Inflammatory macrophage (primary cell): ENCODE data around the gene NELL1.
"Not testable (repeated sequence)": the region's sequence is repeated elsewhere in the genome, so short reads cannot be mapped to it uniquely, and the experiment has no call there.

ENCODE experiments used
- DNase-seq, 2 donors: peaks; one replicate each; pipeline ENCODE4 v3.0.0-alpha.2; 2020 to 2022

The NELL1 gene

GRCh38 chr11:21250196-21250595 lies 580.8 kb downstream of the NELL1 start:
- DNase-seq, result no peak

- no peak for DNase-seq
Measured at GRCh38 chr11:21254055-21254454, 584.7 kb downstream of the NELL1 start.

DNA sequence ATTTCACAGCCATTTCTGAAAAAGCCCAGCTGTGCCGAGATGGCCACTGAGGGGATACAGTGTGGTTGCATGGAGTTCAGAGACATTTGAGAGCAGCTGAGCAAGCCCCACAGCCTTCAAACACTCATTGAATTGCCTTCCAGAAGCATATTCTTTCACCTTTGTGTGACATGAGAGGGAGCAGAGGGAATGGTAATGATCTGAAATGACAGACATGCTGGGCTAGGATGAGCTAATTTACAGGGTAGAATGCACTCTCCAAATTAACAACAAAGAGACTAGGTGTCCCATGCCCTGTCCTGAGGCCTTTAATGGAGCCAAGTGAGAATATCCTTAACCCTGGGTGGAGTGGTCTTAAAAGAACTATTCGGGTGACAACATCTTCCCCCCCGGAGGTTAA lies 585.4 kb downstream of the NELL1 start:
- DNase-seq, result no peak

DNA sequence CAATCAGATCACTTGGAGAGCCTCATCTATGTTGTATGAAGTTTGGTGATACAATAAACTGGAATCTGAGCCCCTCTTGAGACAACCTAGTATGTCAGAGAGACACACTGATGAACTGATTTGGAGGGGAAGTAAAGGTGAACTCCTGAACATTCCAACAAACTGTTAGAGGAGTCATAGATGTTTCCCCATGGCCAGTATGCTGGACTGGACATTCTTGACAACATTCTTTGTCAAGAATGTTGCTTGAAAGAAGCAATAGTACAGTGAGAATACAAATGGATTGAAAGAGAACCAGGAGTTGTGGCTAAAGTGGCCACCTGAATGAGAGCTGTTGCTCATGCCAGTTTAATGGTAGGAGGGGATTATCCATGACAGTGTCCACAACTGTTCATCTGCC lies 588.1 kb downstream of the NELL1 start:
- DNase-seq, result no peak

DNA sequence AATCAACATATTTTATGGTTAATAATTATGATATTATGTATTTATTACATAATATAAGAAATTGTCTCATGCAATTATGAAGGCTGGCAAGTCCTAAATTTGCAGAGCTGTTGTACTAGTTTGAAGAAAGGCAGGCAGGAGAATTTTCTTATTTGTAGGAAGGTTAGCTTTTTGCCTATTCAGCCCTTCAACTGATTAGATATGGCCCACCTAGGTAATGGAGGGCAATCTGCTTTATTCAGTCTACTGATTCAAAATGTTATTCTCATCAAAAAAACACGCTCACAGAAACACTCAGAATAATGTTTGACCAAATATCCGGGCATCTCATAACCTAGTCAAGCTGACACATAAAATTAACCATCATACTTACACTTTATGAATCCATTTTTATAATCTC lies 589.0 kb downstream of the NELL1 start:
- DNase-seq, result no peak

GRCh38 chr11:21260101-21260500 lies 590.7 kb downstream of the NELL1 start:
- no peak for DNase-seq

- no peak for DNase-seq
Measured at GRCh38 chr11:21262992-21263391, 593.6 kb downstream of the NELL1 start.

DNA sequence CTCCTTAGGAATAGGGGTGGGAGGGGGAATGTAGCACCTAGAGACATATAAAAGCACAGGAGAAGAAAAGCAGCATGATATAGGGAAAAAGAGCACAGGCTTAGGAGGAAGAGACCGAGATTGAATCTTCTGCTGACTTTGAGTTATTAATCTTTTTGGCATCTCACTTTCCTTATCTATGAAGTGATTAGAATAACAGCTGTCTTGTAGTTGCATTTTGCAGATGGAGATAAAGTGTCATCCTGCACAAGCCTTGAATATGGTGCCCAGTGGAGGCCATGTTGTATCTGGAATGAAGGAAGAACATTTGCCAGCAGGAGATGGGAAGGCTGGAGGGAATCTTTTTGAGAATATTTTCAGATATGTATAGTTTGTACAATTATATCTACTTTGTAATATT lies 594.7 kb downstream of the NELL1 start:
- DNase-seq, result no peak

DNA sequence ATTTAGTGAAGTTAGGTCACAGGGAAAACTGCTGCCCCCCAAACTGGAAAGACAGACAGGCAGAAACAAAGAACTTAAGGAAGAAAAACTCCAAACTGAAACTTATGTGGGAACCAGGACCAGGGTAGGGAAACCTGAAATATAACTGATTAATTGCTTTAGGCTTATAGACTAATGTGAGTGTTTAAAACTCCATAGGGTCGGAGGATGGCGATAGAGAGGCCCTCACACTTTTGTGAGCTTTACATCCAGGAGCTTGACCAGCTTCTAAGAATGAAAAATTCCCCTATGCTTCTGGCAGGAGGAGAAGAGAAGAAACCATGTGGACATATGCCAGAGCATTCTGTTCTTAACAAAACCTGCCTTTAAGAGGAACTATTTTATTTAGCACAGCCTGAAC lies 598.6 kb downstream of the NELL1 start:
- no peak for DNase-seq

DNA sequence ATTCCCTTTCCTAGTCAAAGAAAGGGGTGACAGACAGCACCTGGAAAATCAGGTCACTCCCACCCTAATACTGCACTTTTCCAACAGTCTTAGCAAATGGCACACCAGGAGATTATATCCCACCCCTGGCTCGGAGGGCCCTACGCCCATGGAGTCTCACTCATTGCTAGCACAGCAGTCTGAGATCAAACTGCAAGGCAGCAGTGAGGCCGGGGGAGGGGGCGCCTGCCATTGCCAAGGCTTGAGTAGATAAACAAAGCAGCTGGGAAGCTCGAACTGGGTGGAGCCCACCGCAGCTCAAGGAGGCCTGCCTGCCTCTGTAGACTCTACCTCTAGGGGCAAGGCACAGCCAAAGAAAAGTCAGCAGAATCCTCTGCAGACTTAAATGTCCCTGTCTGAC lies 602.8 kb downstream of the NELL1 start:
- DNase-seq, result not testable (repeated sequence)

GRCh38 chr11:21278840-21279239 lies 609.5 kb downstream of the NELL1 start:
- DNase-seq, result no peak

GRCh38 chr11:21285104-21285503 lies 615.7 kb downstream of the NELL1 start:
- DNase-seq, result no peak

DNA sequence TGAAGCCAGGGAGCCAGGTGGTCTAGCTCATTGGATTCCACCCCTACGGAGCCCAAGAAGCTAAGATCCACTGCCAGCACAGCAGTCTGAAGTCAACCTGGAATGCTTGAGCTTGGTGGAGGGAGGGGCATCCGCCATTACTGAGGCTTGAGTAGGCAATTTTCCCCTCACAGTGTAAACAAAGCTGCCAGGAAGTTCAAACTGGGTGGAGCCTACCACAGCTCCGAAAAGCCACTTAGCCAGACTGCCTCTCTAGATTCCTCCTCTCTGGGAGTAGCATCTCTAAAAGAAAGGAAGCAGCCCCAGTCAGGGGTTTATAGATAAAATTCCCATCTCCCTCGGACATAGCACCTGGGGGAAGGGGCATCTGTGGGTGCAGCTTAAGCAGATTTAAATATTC lies 620.3 kb downstream of the NELL1 start:
- DNase-seq, result no peak

DNA sequence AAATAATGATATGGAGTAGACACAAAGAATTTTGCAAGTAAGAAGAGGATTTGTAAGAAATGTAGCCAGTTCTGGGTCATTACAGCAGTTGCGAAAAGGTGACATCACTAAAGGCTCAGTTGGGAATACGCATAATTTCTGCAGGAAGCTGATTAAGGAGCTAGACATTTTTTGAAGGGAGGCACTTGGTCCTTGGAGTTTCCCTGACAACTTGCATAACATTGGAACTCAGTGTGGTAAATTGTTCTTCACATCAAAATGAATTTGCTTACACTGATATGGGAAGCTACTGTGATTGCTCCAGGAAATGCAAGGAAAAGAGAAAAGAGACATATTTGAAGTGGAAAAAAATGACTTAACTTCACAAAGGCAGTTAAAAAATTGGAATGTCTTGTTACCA lies 626.1 kb downstream of the NELL1 start:
- no peak for DNase-seq

GRCh38 chr11:21301981-21302380 lies 632.6 kb downstream of the NELL1 start:
- no peak for DNase-seq

GRCh38 chr11:21306739-21307358 lies 637.5 kb downstream of the NELL1 start:
- no peak for DNase-seq

- DNase-seq, result no peak
Measured at GRCh38 chr11:21307874-21308273, 638.5 kb downstream of the NELL1 start.

GRCh38 chr11:21316591-21316990 lies 647.2 kb downstream of the NELL1 start:
- DNase-seq, result no peak

DNA sequence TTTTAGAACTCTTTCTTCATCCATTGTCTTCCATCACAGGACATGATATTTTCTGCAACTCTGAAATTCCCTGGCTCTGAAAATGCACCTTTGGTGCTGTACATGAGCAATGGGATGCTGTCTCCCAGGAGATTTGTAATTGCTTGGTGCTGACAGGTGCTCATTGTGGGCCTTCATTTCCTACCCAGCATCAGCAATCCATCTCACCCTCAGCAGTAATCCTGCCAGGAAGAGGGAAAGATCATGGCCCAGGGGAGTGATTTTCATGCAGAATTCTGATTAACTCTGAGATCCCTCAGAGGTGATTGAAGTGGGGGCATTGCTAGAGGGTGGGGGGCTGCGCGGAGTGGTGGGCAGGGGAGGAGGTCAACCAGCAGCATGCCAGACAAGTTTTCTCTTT lies 651.7 kb downstream of the NELL1 start:
- no peak for DNase-seq

DNA sequence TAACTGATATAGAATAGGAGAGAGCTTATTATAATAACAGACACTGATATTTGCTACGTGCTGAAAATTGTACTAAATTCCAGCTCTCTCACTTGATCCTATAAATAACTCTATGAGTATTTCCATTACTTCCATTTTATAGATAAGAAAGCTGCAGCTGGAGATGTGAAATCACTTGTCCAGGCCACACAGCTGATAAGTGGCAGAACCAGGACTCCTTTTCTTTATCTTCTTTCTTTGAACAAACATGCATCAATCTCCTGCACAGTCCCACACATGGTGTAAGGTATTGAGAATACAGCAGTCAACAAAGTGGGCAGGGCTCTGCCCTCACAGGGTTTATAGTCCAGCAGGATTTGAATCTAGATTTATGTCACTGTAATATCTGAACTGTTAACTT lies 652.1 kb downstream of the NELL1 start:
- no peak for DNase-seq

DNA sequence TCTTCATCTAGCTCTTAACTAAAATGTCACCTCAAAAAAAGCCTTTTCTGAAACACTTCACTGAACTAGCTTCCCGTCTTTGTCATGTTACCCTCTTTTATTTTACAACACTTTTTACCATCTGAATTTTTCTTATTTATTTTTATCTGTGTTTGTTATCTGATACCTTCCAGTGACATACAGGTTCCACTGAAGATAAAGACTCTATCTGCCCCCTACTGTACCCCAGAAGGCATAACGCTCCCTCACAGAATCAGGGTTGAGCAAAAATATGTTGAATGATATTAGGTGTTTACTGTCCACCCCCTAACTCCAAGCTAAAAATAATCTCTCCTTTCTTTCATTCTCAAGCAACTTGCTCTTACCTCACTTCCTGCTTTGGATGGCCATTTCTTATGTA lies 654.2 kb downstream of the NELL1 start:
- no peak for DNase-seq

DNA sequence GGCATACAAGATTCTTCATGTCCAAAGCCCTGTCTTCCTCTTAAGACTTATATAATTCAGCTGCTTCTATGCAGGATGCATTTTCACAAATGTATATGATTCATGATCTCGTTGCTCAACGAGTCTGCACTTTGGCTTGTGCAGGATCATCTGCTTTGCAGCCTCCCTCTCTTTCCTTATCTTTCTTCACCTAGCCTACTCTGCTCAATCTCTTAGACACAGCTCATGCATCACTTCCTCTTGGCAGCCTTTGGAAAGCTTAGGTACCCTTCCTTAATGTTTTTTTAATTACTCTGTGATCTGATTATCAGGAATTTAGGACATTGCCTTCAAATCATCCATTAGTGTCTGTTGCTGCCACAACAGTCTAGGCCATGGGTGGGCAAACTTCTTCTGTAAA lies 673.8 kb downstream of the NELL1 start:
- DNase-seq, result no peak

GRCh38 chr11:21346361-21346760 lies 677.0 kb downstream of the NELL1 start:
- DNase-seq, result no peak

- no peak for DNase-seq
Measured at GRCh38 chr11:21350613-21351012, 681.2 kb downstream of the NELL1 start.

- no peak for DNase-seq
Measured at GRCh38 chr11:21353425-21353824, 684.0 kb downstream of the NELL1 start.
